Esophagus muscularis mucosa (tissue), 4 donors: ENCODE measurements around the gene ASL. TPM values are rescaled to one million over a fixed set of nuclear protein-coding genes. Genes with fewer than 3 reads are reported as not detected.
"Not testable (repeated sequence)": the region's sequence is repeated elsewhere in the genome, so short reads cannot be mapped to it uniquely, and the experiment has no call there.

Experiments
- DNase-seq: peaks from one replicate; pipeline ENCODE4 v3.0.0-alpha.2; 2017; ENCODE audit errors: extremely low spot score
- H3K27ac ChIP-seq, 4 donors: fragments of 200-600 bp; sonication (generic); replicated peaks in 1 of 4; 1 replicate in 3 of 4; 2 replicates in 1 of 4; pipeline ENCODE4 v1.5.1; 2016 to 2019; ENCODE audit warnings: mild to moderate bottlenecking in 1 of 4
- H3K27me3 ChIP-seq, 4 donors: fragments of 200-600 bp; sonication (generic); one replicate each; pipeline versions ENCODE4 v1.5.1 to v1.6.0; 2016 to 2019
- H3K36me3 ChIP-seq, 4 donors: fragments of 200-600 bp; sonication (generic); one replicate each; pipeline ENCODE4 v1.5.1; 2016 to 2019
- H3K4me1 ChIP-seq, 4 donors: fragments of 200-600 bp; sonication (generic); one replicate each; pipeline ENCODE4 v1.5.1; 2016 to 2019
- H3K4me3 ChIP-seq, 4 donors: fragments of 200-600 bp; sonication (generic); 1 replicate in 2 of 4; 2 replicates in 2 of 4; pipeline ENCODE4 v1.5.1; 2016 to 2019; ENCODE audit warnings: mild to moderate bottlenecking in 4 of 4, moderate library complexity in 1 of 4
- H3K9me3 ChIP-seq, 4 donors: fragments of 200-600 bp; sonication (generic); 1 replicate in 3 of 4; 2 replicates in 1 of 4; pipeline ENCODE4 v1.5.1; 2016 to 2019
- CTCF ChIP-seq, 3 experiments: fragments of 200-600 bp in 2 of 3; fragments of 450-650 bp in 1 of 3; sonication (generic) in 2 of 3; IDR thresholded peaks; one replicate each; pipeline ENCODE4 v1.5.1; 2017 to 2019; ENCODE audit warnings: antibody characterized with exemption in 3 of 3, mild to moderate bottlenecking in 2 of 3, moderate library complexity in 1 of 3
- EP300 ChIP-seq: sonication (generic); formaldehyde crosslinking; IDR thresholded peaks from one replicate; pipeline ENCODE4 v1.6.1; 2017; ENCODE audit warnings: antibody characterized with exemption
- POLR2A ChIP-seq: fragments of 450-650 bp; IDR thresholded peaks from one replicate; pipeline ENCODE4 v1.6.1; 2017; ENCODE audit warnings: antibody characterized with exemption, moderate library complexity, mild to moderate bottlenecking, low read depth
- POLR2AphosphoS5 ChIP-seq, 2 donors: sonication (generic); formaldehyde crosslinking; IDR thresholded peaks; one replicate each; pipeline ENCODE4 v1.6.1; 2017; ENCODE audit warnings: antibody characterized with exemption in 2 of 2
- WGBS: methylation state at CpG from one replicate; pipeline ENCODE4 v1.1.5; 2018; 5-methylcytosine and 5-hydroxymethylcytosine counted together
- intact Hi-C: fragments of 100-400 bp; cut with DNase I; formaldehyde crosslinking; loops from one replicate; pipeline ENCODE4 v1.15.1; 2023
- total RNA-seq, 4 donors: library from RNA; depleted of rRNA; stranded (reverse); fragments of >200 nt; gene quantifications; one replicate each; pipeline versions ENCODE4 v1.1.0 to v1.2.1, GENCODE V29; 2016

The ASL gene
- total RNA-seq, 4 donors from 2014 or later, result 10.4 to 24.2 (median 18.8) TPM

DNA sequence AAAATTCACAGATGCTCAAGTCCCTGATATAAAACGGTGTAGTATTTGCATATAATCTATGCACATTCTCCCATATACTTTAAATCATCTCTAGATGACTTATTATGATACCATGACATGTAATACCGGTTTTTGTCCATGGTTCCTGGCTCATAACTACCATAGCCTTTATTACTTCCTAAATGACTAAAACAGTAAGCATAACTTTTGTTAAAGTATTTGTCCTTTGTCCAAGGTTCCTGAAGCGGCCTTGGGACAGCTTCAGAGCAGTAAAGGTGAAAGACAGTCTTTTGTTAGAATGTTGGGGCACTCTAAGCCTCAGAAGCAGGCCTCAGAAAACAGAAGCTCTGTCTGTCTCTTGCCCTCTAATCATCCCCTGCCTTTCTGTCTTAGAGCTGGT lies 43.0 kb downstream of the ASL start:
- 77% methylated on average over 3 of the region's 3 CpGs for WGBS
- no peak overlapping the region for H3K27ac ChIP-seq
- no peak for DNase-seq
- no peaks in the 10 kb centered on the region for H3K27me3 ChIP-seq
- H3K36me3 ChIP-seq, result no peaks in the 10 kb centered on the region
- TF ChIP-seq POLR2AphosphoS5 (IDR thresholded peaks at IDR 0.05) (no peak), CTCF (IDR thresholded peaks at IDR 0.05) (no peak), EP300 (no peak), POLR2A (no peak)
- H3K4me3 ChIP-seq, result no peak overlapping the region
- intact Hi-C loops, result no loop called here
- H3K4me1 ChIP-seq, result peaks cover 47 to 62% (median 56%) of the 10 kb centered on the region in 4 donors
- H3K9me3 ChIP-seq, result no peaks in the 10 kb centered on the region

DNA sequence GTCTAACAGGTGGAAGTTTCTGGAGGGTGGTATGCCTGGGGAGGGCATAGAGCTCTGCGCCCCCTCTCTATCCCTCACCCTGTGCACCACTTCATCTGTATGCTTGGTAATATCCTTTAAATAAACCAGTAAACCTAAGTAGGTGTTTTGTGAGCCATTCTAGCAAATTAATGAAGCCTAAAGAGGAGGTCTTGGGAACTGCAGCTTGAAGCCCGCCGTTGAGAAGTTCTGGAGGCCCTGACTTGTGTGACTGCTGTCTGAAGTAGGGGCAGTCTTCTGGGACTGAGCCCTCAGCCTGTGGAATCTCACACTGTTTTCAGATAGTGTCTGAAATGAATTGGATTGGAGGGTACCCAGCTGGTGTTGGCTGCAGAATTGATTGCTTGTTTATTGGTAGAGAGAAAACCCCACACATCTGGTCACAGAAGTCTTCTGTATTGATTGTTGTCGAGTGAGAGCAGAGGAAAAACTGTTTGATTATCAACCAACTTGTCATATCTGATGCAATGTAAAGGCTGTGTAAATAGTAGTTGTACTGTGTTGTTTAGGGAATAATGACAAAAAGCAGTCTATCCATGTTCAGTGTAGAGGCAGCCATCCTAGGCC lies 43.7 kb downstream of the ASL start:
- TF ChIP-seq EP300 (no peak), POLR2AphosphoS5 (IDR thresholded peaks at IDR 0.05) (no peak), POLR2A (no peak), CTCF (IDR thresholded peaks at IDR 0.05) (no peak)
- H3K36me3 ChIP-seq, result no peaks in the 10 kb centered on the region
- no peak overlapping the region for H3K4me3 ChIP-seq
- peak overlapping the region in 1 of 4 donors; percentile 0 for H3K27ac ChIP-seq
- H3K4me1 ChIP-seq, result peaks cover 45 to 59% (median 53%) of the 10 kb centered on the region in 4 donors
- H3K9me3 ChIP-seq, result no peaks in the 10 kb centered on the region
- no peak for DNase-seq
- 69% methylated on average over 4 of the region's 4 CpGs for WGBS
- H3K27me3 ChIP-seq, result no peaks in the 10 kb centered on the region
- intact Hi-C loops, result no loop called here

DNA sequence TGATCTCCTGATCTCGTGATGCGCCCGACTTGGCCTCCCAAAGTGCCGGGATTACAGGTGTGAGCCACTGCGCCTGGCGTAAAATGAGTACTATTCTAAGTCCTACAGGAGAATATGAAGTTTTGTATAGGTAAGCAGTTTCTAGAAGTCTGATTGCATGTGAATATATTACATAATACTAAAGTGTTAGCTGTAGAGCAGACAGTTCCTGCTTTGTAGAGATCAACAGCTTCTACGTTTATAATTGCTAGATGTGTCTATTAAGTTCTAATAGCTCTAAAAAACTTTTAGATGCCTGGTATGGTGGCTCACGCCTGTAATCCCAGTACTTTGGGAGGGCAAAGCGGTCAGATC lies 47.5 kb downstream of the ASL start:
- DNase-seq, result no peak
- Histone ChIP-seq H3K27ac (no peak overlapping the region), H3K27me3 (no peaks in the 10 kb centered on the region), H3K36me3 (no peaks in the 10 kb centered on the region), H3K4me1 (peaks cover 53 to 56% (median 54%) of the 10 kb centered on the region in 4 donors), H3K4me3 (no peak overlapping the region), H3K9me3 (no peaks in the 10 kb centered on the region)
- intact Hi-C loops, result no loop called here
- TF ChIP-seq EP300 (no peak), POLR2A (no peak), POLR2AphosphoS5 (IDR thresholded peaks at IDR 0.05) (no peak), CTCF (IDR thresholded peaks at IDR 0.05) (no peak)
- 89% methylated on average over 9 of the region's 9 CpGs for WGBS

GRCh38 chr7:66124569-66124861 lies 48.9 kb downstream of the ASL start:
- H3K27me3 ChIP-seq, H3K36me3 ChIP-seq, H3K9me3 ChIP-seq, DNase-seq, H3K4me3 ChIP-seq, intact Hi-C loops: not testable (repeated sequence)
- peak overlapping the region in 2 of 4 donors; percentile 31 to 33 for H3K27ac ChIP-seq
- 70% methylated on average over 5 of the region's 5 CpGs for WGBS
- peaks cover 41 to 45% (median 43%) of the 10 kb centered on the region in 4 donors for H3K4me1 ChIP-seq

GRCh38 chr7:66125052-66125694 lies 49.6 kb downstream of the ASL start:
- Histone ChIP-seq H3K27me3 (no peaks in the 10 kb centered on the region), H3K4me1 (peaks cover 35 to 40% (median 38%) of the 10 kb centered on the region in 4 donors), H3K27ac (peak overlapping the region in 2 of 4 donors; percentile 31 to 50), H3K36me3 (peaks cover 0 to 2% (median 0%) of the 10 kb centered on the region in 4 donors), H3K4me3 (no peak overlapping the region), H3K9me3 (no peaks in the 10 kb centered on the region)
- DNase-seq, result no peak
- TF ChIP-seq CTCF (IDR thresholded peaks at IDR 0.05) (no peak), POLR2AphosphoS5 (IDR thresholded peaks at IDR 0.05) (no peak), POLR2A (no peak)
- intact Hi-C loops, result no loop called here
- 35% methylated on average over 4 of the region's 4 CpGs for WGBS

DNA sequence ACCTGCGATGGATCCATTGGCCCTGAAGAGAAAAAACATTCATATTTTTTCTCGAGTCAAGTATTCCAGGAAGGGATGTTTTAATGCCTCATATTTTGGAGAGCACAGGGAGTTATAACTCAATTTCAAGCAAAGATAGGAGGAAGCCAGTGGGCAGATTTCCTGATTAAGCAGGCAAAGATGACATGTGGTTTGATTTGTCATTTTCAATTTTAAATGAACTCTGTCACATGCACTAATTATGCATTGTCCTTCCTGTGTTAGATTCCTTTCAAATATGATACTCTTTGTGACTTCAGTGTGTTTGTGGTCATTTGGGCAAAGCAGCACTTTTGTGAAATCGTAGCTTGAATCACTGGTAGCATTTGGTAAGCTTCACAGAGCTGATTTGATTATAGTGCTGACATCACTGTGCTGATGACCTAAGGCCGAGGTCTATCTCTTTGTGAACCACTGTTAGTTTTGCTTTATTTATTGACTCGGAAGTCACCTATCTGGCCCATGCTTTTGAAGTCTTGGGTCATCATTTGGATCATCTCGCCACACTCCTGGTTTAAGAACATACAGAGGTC lies 50.2 kb downstream of the ASL start:
- H3K27me3 ChIP-seq, DNase-seq, H3K36me3 ChIP-seq, intact Hi-C loops, H3K4me3 ChIP-seq, H3K9me3 ChIP-seq: not testable (repeated sequence)
- peak overlapping the region in 3 of 4 donors; percentile 19 to 50 (median 31) for H3K27ac ChIP-seq
- WGBS, result 62% methylated on average over 6 of the region's 6 CpGs
- peaks cover 35 to 39% (median 38%) of the 10 kb centered on the region in 4 donors for H3K4me1 ChIP-seq

DNA sequence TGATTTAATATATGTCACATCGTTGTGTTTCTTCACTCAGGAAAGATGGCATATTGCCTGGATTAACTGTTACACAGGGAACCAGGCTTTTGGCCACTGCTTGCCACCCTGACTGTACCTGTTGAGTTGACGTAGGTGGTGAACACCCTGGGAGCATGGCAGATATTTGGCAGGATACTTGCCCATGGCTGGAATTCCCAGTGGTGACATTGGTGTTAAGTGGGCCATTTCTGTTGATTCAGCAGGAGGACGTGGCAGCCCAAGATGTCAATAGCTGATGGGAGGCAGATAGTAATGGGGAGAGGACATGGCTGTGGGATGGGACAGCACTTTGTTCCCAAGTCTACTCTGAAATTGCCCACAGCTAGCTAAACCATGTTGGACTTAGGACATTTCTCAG lies 51.6 kb downstream of the ASL start:
- H3K4me3 ChIP-seq, DNase-seq, H3K27ac ChIP-seq, H3K27me3 ChIP-seq, H3K9me3 ChIP-seq, intact Hi-C loops: not testable (repeated sequence)
- H3K36me3 ChIP-seq, result peaks cover 10 to 22% (median 15%) of the 10 kb centered on the region in 4 donors
- 83% methylated on average over 3 of the region's 3 CpGs for WGBS
- H3K4me1 ChIP-seq, result peaks cover 35 to 38% (median 38%) of the 10 kb centered on the region in 4 donors
